GM12892 (cell line): ENCODE data around the gene WIPI1.

ENCODE experiments used
- POLR2A ChIP-seq: IDR thresholded peaks from 2 replicates; pipeline ENCODE4 v1.6.1; 2011; ENCODE audit warnings: low read depth, low read length, control low read depth
- TAF1 ChIP-seq: IDR thresholded peaks from 2 replicates; pipeline ENCODE4 v1.6.1; 2011; ENCODE audit warnings: low read depth, mild to moderate bottlenecking, control low read depth, low read length, borderline replicate concordance

DNA sequence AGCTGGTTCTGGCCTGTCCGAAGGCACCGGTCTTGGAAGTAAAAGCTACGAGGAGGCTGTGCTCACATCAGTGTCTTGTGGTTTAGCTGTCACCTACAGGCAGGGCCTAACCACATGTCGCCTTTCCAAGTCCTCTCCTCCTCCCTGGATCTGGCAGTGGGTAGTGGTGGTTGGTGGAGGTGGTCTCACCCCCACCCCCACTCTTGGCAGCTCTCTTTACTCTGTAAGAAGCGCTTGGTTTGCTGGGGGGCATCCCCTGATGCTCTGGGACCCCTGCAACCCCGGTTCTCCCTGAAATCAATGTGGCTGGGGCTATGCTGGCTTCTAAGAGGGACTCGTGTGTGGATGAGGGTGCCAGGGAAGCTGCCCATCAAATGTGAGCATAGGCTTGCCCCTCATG lies 68.3 kb downstream of the WIPI1 start:
- TF ChIP-seq POLR2A = no peak
- TF ChIP-seq TAF1 = no peak
